Stimulated activated naive CD8-positive, alpha-beta T cell treated with anti-CD3 and anti-CD28 coated beads, Interleukin-15, amount 100 ng/mL, for 72 hours (primary cell): ENCODE data around the gene FFAR1.

Experiments used
- ATAC-seq: fragments of 150-1000 bp; cut with Tn5 transposase; 2 replicates; pipeline ENCODE4 v1.10.0; 2021; ENCODE audit warnings: mild to moderate bottlenecking, moderate library complexity
- DNase-seq, 2 donors: peaks; one replicate each; pipeline ENCODE4 v3.0.0; 2021 to 2022
- H3K27ac Mint-ChIP-seq, 2 donors: one replicate each; pipeline ENCODE4 v1.8.0; 2022; ENCODE audit warnings: mild to moderate bottlenecking in 2 of 2, mixed read lengths in 2 of 2, moderate library complexity in 2 of 2
- H3K27me3 Mint-ChIP-seq: one replicate; pipeline ENCODE4 v1.8.0; 2022; ENCODE audit warnings: mixed read lengths
- H3K4me1 Mint-ChIP-seq: one replicate; pipeline ENCODE4 v1.8.0; 2022; ENCODE audit warnings: mild to moderate bottlenecking, mixed read lengths
- H3K4me3 Mint-ChIP-seq, 2 donors: one replicate each; pipeline ENCODE4 v1.8.0; 2022; ENCODE audit warnings: mild to moderate bottlenecking in 2 of 2, mixed read lengths in 2 of 2, moderate library complexity in 1 of 2
- H3K9me3 Mint-ChIP-seq, 2 donors: one replicate each; pipeline ENCODE4 v1.8.0; 2022; ENCODE audit warnings: mixed read lengths in 2 of 2

The FFAR1 gene

GRCh38 chr19:35345671-35346111, 2.0 kb upstream of the FFAR1 start:
- Mint-ChIP-seq H3K27ac (peak overlapping the region in 1 of 2 donors; percentile 96), H3K27me3 (peaks cover 19% of the 10 kb centered on the region), H3K4me3 (peak overlapping the region; percentile 74 to 80), H3K9me3 (no peaks in the 10 kb centered on the region), H3K4me1 (peaks cover 50% of the 10 kb centered on the region)
- DNase-seq (peak in 1 of 2 donors; percentile 8), ATAC-seq (no peak)

- DNase-seq (peak; percentile 74 to 89), ATAC-seq (peak; percentile 61)
- peaks cover 26% of the 10 kb centered on the region for H3K27me3 Mint-ChIP-seq
- H3K4me3 Mint-ChIP-seq, result peak overlapping the region; percentile 74 to 80
- peaks cover 55% of the 10 kb centered on the region for H3K4me1 Mint-ChIP-seq
- H3K27ac Mint-ChIP-seq, result peak overlapping the region; percentile 96
- H3K9me3 Mint-ChIP-seq, result no peaks in the 10 kb centered on the region
Measured at GRCh38 chr19:35346193-35347052, 1.3 kb upstream of the FFAR1 start.

- Mint-ChIP-seq H3K4me1 (peaks cover 61% of the 10 kb centered on the region), H3K27ac (peak overlapping the region in 1 of 2 donors; percentile 96), H3K9me3 (no peaks in the 10 kb centered on the region), H3K27me3 (peaks cover 24% of the 10 kb centered on the region), H3K4me3 (peak overlapping the region; percentile 74 to 80)
- no peak for DNase-seq
- ATAC-seq, result no peak
Measured at GRCh38 chr19:35347930-35348298, 212 bp downstream of the FFAR1 start.

GRCh38 chr19:35348911-35349611, 1.4 kb downstream of the FFAR1 start:
- Mint-ChIP-seq H3K4me1 (peaks cover 63% of the 10 kb centered on the region), H3K4me3 (no peak overlapping the region), H3K27ac (peak overlapping the region in 1 of 2 donors; percentile 77), H3K27me3 (peaks cover 24% of the 10 kb centered on the region), H3K9me3 (no peaks in the 10 kb centered on the region)
- peak in 1 of 2 donors; percentile 9 for DNase-seq
- no peak for ATAC-seq

- peaks cover 63% of the 10 kb centered on the region for H3K4me1 Mint-ChIP-seq
- peaks cover 24% of the 10 kb centered on the region for H3K27me3 Mint-ChIP-seq
Measured at GRCh38 chr19:35349614-35350521, 2.2 kb downstream of the FFAR1 start.

GRCh38 chr19:35350591-35350990, 2.9 kb downstream of the FFAR1 start:
- DNase-seq (peak in 1 of 2 donors; percentile 9), ATAC-seq (no peak)
- Mint-ChIP-seq H3K4me3 (no peak overlapping the region), H3K27me3 (peaks cover 24% of the 10 kb centered on the region), H3K27ac (no peak overlapping the region), H3K4me1 (peaks cover 59% of the 10 kb centered on the region), H3K9me3 (no peaks in the 10 kb centered on the region)

More at GRCh38 chr19:35349614-35350521, 2.2 kb downstream of the FFAR1 start:
- peak overlapping the region in 1 of 2 donors; percentile 77 for H3K27ac Mint-ChIP-seq
- peak in 1 of 2 donors; percentile 13 for DNase-seq
- no peaks in the 10 kb centered on the region for H3K9me3 Mint-ChIP-seq
- H3K4me3 Mint-ChIP-seq, result no peak overlapping the region
- no peak for ATAC-seq

- ATAC-seq (no peak), DNase-seq (peak in 1 of 2 donors; percentile 9)
- H3K27me3 Mint-ChIP-seq, result peaks cover 34% of the 10 kb centered on the region
- no peaks in the 10 kb centered on the region for H3K9me3 Mint-ChIP-seq
- H3K27ac Mint-ChIP-seq, result peak overlapping the region in 1 of 2 donors; percentile 78
- H3K4me1 Mint-ChIP-seq, result peaks cover 49% of the 10 kb centered on the region
- H3K4me3 Mint-ChIP-seq, result no peak overlapping the region
Measured at GRCh38 chr19:35351411-35352176, 3.9 kb downstream of the FFAR1 start.

- H3K27me3 Mint-ChIP-seq, result peaks cover 36% of the 10 kb centered on the region
- peak overlapping the region in 1 of 2 donors; percentile 19 for H3K4me3 Mint-ChIP-seq
Measured at GRCh38 chr19:35352177-35352447, 4.4 kb downstream of the FFAR1 start.

GRCh38 chr19:35352448-35353304, 5.0 kb downstream of the FFAR1 start:
- peak; percentile 75 for ATAC-seq

More at GRCh38 chr19:35352177-35352447, 4.4 kb downstream of the FFAR1 start:
- H3K4me1 Mint-ChIP-seq, result peaks cover 45% of the 10 kb centered on the region
- H3K9me3 Mint-ChIP-seq, result no peaks in the 10 kb centered on the region
- ATAC-seq (no peak), DNase-seq (no peak)
- no peak overlapping the region for H3K27ac Mint-ChIP-seq

GRCh38 chr19:35353635-35354034, 5.9 kb downstream of the FFAR1 start:
- no peak for ATAC-seq
- DNase-seq, result peak in 1 of 2 donors; percentile 6
- no peaks in the 10 kb centered on the region for H3K9me3 Mint-ChIP-seq
- H3K27ac Mint-ChIP-seq, result no peak overlapping the region
- no peak overlapping the region for H3K4me3 Mint-ChIP-seq
- H3K4me1 Mint-ChIP-seq, result peaks cover 44% of the 10 kb centered on the region
- H3K27me3 Mint-ChIP-seq, result peaks cover 36% of the 10 kb centered on the region

More at GRCh38 chr19:35352448-35353304, 5.0 kb downstream of the FFAR1 start:
- H3K4me3 Mint-ChIP-seq, result peak overlapping the region in 1 of 2 donors; percentile 40
- peak; percentile 58 to 75 for DNase-seq
- H3K9me3 Mint-ChIP-seq, result no peaks in the 10 kb centered on the region
- peak overlapping the region in 1 of 2 donors; percentile 49 for H3K27ac Mint-ChIP-seq
- H3K4me1 Mint-ChIP-seq, result peaks cover 45% of the 10 kb centered on the region
- peaks cover 36% of the 10 kb centered on the region for H3K27me3 Mint-ChIP-seq

GRCh38 chr19:35354898-35355297, 7.2 kb downstream of the FFAR1 start:
- no peak for ATAC-seq
- Mint-ChIP-seq H3K9me3 (no peaks in the 10 kb centered on the region), H3K4me3 (no peak overlapping the region), H3K27ac (no peak overlapping the region), H3K4me1 (peaks cover 32% of the 10 kb centered on the region), H3K27me3 (peaks cover 29% of the 10 kb centered on the region)
- peak in 1 of 2 donors; percentile 8 for DNase-seq

- no peak overlapping the region for H3K4me3 Mint-ChIP-seq
Measured at GRCh38 chr19:35355791-35356460, 8.2 kb downstream of the FFAR1 start.

GRCh38 chr19:35357867-35358573, 10.3 kb downstream of the FFAR1 start, which contains the start of gene FFAR3:
Gene FFAR3 (plus strand): TSS chr19:35358460. CDS start chr19:35358891, 431 bp downstream.
- Mint-ChIP-seq H3K27ac (peak within 1 kb of the TSS; percentile 85 to 93), H3K4me1 (peaks cover 16% of the 10 kb centered on the region), H3K27me3 (peaks cover 36% of the 10 kb centered on the region), H3K4me3 (peak within 1 kb of the TSS; percentile 68 to 71), H3K9me3 (no peaks in the 10 kb centered on the region)
- DNase-seq, result no peak
- ATAC-seq, result peak; percentile 45

More at GRCh38 chr19:35355791-35356460, 8.2 kb downstream of the FFAR1 start:
- Mint-ChIP-seq H3K4me1 (peaks cover 25% of the 10 kb centered on the region), H3K27me3 (peaks cover 25% of the 10 kb centered on the region), H3K27ac (no peak overlapping the region), H3K9me3 (no peaks in the 10 kb centered on the region)
- no peak for ATAC-seq
- DNase-seq, result no peak
